KMS-11 (cell line): ENCODE data around the gene RBFOX1.

Source experiments
- H2AFZ ChIP-seq: fragments of 200-600 bp; sonication (generic); 2 replicates; pipeline ENCODE4 v1.6.1; 2016; ENCODE audit warnings: antibody characterized with exemption, mixed run types, low read depth
- H3K27ac ChIP-seq: fragments of 200-600 bp; sonication (generic); 2 replicates; pipeline ENCODE4 v1.6.1; 2016; ENCODE audit warnings: mild to moderate bottlenecking, mixed run types
- H3K27me3 ChIP-seq: fragments of 200-600 bp; sonication (generic); 2 replicates; pipeline ENCODE4 v1.6.1; 2017; ENCODE audit warnings: mild to moderate bottlenecking, low read depth, mixed run types, moderate library complexity; ENCODE audit not compliant: insufficient read depth
- H3K36me3 ChIP-seq: fragments of 200-600 bp; sonication (generic); 2 replicates; pipeline ENCODE4 v1.6.1; 2017; ENCODE audit warnings: mild to moderate bottlenecking, mixed run types; ENCODE audit not compliant: insufficient read depth
- H3K4me1 ChIP-seq: fragments of 200-600 bp; sonication (generic); 2 replicates; pipeline ENCODE4 v1.6.1; 2016; ENCODE audit warnings: mild to moderate bottlenecking, low read depth, mixed run types; ENCODE audit not compliant: poor library complexity, severe bottlenecking
- H3K4me2 ChIP-seq: fragments of 200-600 bp; sonication (generic); 2 replicates; pipeline ENCODE4 v1.7.0; 2016; ENCODE audit warnings: mild to moderate bottlenecking, mixed run types
- H3K4me3 ChIP-seq: fragments of 200-600 bp; sonication (generic); IDR thresholded peaks from 2 replicates; pipeline ENCODE4 v1.6.1; 2017; ENCODE audit warnings: low read depth, low read length, mixed read lengths; ENCODE audit not compliant: insufficient read depth
- H3K79me2 ChIP-seq: fragments of 200-600 bp; sonication (generic); 2 replicates; pipeline ENCODE4 v1.6.1; 2016; ENCODE audit warnings: low read depth, mixed run types; ENCODE audit not compliant: insufficient read depth
- H3K9ac ChIP-seq: fragments of 200-600 bp; sonication (generic); 2 replicates; pipeline ENCODE4 v1.6.1; 2016; ENCODE audit warnings: mild to moderate bottlenecking, mixed run types
- H4K20me1 ChIP-seq: fragments of 200-600 bp; sonication (generic); 2 replicates; pipeline ENCODE4 v1.6.1; 2016; ENCODE audit warnings: mild to moderate bottlenecking, mixed run types; ENCODE audit not compliant: insufficient read depth
- TF ChIP-seq, protein P1 (sequence below): fragments of 200-600 bp; sonication (generic); conservative IDR thresholded peaks from 2 replicates; pipeline ENCODE4 v1.6.1; 2017; ENCODE audit warnings: low read depth, mild to moderate bottlenecking, antibody characterized with exemption, low read length, moderate library complexity, mixed read lengths

The RBFOX1 gene

DNA sequence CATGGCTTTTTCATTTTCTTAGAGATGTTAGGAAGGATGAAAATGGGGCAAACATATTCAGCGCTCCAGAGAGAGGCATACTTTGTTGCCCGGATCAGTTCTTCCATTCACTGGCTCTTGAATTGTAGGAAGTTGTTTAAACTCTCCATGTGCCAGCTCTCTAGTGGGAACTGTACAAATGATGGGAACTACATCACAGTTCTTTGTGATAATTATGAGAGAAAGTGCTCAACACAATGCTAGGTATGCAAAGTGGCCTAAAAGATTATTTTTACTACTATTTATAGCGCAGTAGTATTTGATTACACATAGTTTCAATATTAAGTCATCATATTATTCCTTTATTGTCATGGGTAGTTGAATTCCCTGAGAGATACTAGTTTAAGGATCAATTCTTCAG is 268.5 kb downstream of the RBFOX1 start:
- Histone ChIP-seq H3K4me2 (no peak overlapping the region), H4K20me1 (no peaks in the 10 kb centered on the region), H3K4me3 (no peak overlapping the region), H3K79me2 (no peaks in the 10 kb centered on the region), H2AFZ (no peak overlapping the region), H3K9ac (no peak overlapping the region), H3K27ac (no peak overlapping the region), H3K27me3 (no peaks in the 10 kb centered on the region), H3K4me1 (no peaks in the 10 kb centered on the region), H3K36me3 (no peaks in the 10 kb centered on the region)
- TF ChIP-seq, protein P1, sequence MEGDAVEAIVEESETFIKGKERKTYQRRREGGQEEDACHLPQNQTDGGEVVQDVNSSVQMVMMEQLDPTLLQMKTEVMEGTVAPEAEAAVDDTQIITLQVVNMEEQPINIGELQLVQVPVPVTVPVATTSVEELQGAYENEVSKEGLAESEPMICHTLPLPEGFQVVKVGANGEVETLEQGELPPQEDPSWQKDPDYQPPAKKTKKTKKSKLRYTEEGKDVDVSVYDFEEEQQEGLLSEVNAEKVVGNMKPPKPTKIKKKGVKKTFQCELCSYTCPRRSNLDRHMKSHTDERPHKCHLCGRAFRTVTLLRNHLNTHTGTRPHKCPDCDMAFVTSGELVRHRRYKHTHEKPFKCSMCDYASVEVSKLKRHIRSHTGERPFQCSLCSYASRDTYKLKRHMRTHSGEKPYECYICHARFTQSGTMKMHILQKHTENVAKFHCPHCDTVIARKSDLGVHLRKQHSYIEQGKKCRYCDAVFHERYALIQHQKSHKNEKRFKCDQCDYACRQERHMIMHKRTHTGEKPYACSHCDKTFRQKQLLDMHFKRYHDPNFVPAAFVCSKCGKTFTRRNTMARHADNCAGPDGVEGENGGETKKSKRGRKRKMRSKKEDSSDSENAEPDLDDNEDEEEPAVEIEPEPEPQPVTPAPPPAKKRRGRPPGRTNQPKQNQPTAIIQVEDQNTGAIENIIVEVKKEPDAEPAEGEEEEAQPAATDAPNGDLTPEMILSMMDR, result no peak

GRCh38 chr16:7602291-7602950 is 269.8 kb downstream of the RBFOX1 start:
- Histone ChIP-seq H3K4me3 (no peak overlapping the region), H2AFZ (no peak overlapping the region), H3K79me2 (no peaks in the 10 kb centered on the region), H3K9ac (no peak overlapping the region), H4K20me1 (no peaks in the 10 kb centered on the region), H3K4me1 (no peaks in the 10 kb centered on the region), H3K27me3 (no peaks in the 10 kb centered on the region), H3K27ac (no peak overlapping the region), H3K36me3 (no peaks in the 10 kb centered on the region), H3K4me2 (no peak overlapping the region)
- TF ChIP-seq, protein P1, result no peak

GRCh38 chr16:7605812-7606211 is 273.2 kb downstream of the RBFOX1 start:
- Histone ChIP-seq H2AFZ (no peak overlapping the region), H3K36me3 (no peaks in the 10 kb centered on the region), H3K4me2 (no peak overlapping the region), H3K9ac (no peak overlapping the region), H3K27me3 (no peaks in the 10 kb centered on the region), H3K27ac (no peak overlapping the region), H3K4me3 (no peak overlapping the region), H4K20me1 (no peaks in the 10 kb centered on the region), H3K4me1 (no peaks in the 10 kb centered on the region), H3K79me2 (no peaks in the 10 kb centered on the region)
- TF ChIP-seq, protein P1, result no peak

- Histone ChIP-seq H3K9ac (no peak overlapping the region), H3K79me2 (no peaks in the 10 kb centered on the region), H3K27me3 (no peaks in the 10 kb centered on the region), H3K4me3 (no peak overlapping the region), H3K27ac (no peak overlapping the region), H3K4me1 (no peaks in the 10 kb centered on the region), H3K4me2 (no peak overlapping the region), H2AFZ (no peak overlapping the region), H4K20me1 (no peaks in the 10 kb centered on the region), H3K36me3 (no peaks in the 10 kb centered on the region)
- TF ChIP-seq, protein P1, result no peak
Observed at GRCh38 chr16:7612671-7613070, 280.0 kb downstream of the RBFOX1 start.
